ENCODE data around the gene HSF5. TPM values are rescaled to one million over a fixed set of nuclear protein-coding genes. Genes with fewer than 3 reads are reported as not detected.

The HSF5 gene, protein sequence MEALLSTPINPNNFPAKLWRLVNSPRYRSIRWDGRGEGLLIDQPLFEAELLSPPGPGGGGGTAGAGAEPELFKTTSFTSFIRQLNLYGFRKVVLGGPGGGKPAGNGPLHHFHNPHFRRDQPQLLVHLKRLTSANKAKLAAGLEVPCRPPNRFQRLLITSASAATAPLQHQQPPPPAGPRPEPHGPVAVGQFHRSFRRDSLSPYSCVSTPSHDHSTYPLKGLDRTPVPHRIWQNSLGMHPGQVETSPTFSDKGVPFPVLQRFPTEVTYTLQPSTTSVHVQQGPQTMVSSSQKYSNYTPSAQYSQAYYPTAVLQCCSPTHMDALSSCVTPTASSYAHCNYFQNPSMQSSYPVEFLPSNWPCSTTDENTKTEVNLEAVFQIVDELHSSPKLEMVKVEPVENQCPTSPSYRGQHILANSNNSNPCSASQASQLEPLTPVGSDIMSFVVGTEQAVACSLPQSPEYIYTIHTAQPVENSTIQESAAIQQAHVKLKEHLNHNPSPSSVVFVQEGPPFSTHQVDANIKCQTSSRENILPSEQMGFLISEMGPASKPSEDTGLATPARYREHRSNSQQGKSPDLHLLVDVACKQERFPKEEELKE
- total RNA-seq (2014; rRNA removed; shearing (Covaris generic)) = not detected in 2 replicates

DNA sequence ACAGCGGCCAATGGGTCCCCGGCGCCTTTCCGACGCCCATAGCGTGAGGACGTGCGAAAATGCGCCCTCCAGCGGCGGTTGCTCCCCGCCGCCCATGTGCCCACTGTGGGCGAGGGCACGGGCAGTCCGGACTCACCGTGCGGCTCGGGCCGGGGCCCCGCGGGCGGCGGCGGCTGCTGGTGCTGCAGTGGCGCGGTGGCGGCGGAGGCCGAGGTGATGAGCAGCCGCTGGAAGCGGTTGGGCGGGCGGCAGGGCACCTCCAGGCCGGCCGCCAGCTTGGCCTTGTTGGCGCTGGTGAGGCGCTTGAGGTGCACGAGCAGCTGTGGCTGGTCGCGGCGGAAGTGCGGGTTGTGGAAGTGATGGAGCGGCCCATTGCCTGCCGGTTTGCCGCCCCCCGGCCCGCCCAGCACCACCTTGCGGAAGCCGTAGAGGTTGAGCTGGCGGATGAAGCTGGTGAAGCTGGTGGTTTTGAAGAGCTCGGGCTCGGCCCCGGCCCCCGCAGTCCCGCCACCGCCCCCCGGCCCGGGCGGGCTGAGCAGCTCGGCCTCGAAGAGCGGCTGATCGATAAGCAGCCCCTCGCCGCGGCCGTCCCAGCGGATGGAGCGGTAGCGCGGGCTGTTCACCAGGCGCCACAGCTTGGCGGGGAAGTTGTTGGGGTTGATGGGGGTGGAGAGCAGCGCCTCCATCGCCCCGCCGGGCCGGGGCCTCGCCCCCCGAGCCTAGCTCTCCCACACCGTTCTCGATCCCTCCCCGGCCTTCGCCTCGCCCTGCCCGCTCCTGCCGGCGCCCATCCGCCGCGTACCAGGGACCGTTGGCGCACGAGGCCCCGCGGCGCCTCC, at the start of gene HSF5:
HSF5 (minus strand) TSS at position 820 of the 839 bp plus-strand sequence; CDS start at position 686, 134 bp downstream.
- DNase-seq (ENCODE audit: low spot score) = no peak

DNA sequence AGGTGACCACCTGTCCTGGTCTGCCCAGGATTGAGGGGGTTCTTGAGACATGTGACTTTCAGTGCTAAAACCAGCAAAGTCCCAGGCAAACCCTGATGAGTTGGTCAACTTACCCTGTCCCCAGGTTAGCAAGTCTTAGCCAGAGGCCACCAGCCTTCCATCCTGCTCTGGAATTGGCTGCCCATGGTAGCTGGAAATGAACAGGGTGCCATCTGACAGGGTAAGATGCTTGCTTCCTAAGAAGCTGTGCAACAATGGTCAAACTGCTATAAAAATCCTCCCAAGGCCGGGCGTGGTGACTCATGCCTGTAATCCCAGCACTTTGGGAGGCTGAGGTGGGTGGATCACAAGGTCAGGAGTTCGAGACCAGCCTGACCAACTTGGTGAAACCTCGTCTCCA, 49.1 kb upstream of the HSF5 start:
- DNase-seq (ENCODE audit: low spot score) = no peak

DNA sequence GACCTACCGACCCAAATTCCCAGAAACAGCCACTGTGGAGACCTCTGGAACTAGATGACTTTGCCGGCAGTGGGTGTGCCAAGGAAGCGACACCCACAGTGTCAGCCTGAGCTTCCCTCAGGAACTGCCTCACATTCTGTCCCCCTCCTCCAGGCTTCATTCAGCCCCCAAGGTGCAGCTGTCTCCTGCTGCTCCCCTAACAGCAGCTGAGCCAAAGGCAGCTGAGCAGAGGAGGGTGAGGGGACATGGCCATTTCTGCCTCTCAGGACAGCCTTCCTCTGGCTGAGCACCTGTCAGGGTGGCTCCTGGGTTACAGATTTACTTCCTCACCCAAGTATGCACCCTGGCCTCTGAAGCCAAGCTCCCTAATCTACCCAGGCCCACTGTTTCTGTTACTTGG, 48.3 kb upstream of the HSF5 start:
- no peak for DNase-seq (ENCODE audit: low spot score)

DNA sequence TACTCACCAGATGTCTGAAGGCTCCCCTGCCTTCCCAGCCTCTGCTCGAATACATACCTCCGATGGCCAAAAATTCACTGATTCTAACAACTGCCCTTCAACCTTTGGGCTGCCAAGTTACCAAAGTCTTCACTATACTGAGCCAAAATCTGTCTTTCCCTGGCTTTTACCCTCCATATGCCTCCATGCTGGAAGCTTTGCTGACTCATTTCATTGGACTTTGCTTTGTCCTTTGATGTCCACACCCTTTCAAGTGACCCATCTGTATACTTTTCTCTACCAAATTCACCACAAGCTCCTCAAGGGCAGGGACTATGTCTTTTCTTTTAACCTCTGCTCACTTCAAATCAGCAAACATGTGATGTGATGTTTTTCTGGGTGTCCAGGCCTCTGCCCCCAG, 47.2 kb upstream of the HSF5 start:
- no peak for DNase-seq (ENCODE audit: low spot score)

DNA sequence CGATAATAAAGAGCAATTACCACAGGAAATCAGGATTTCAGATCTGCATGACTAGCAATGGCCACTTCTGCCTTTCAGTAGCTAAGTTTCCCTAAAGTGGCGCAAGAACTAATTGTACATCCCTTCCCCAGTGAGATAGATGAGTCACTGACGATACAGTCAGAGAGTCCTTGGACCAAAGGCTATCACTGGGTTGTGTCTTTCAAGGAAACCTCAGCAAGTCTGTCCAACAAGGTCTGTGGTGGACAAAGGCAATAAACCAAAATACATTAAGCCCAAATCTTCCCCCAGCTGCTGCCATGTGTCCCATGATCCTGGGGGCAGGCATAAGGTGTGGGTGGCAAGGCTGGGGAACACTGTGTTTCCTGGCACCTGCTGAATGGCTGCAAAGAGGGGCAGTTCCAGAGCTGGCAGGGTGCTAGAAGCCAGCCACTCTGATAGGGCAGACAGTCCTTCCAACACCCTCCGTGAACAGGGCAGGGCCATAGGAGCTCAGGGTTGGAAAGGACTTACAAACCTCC, 46.8 kb upstream of the HSF5 start:
- DNase-seq (ENCODE audit: low spot score) = no peak

DNA sequence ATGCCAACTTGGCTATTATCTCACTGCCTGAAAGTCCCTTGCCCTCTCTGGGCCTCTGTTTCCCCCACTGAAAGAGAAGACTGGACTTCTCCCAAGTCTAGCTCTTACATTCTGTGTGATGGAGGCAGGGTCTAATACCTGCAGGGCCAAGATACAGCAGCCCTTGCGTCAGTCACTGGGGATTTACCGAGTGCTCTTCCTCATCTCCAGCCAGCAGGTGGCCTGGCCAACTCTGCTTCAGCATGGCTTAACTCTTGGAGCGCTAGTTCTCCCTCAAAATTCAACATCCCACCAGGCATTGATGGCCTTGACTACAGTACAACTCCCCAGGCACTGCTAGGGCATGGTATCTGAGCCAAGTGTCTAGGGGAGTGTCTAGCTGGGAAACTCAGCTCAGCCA, 46.1 kb upstream of the HSF5 start:
- DNase-seq (ENCODE audit: low spot score) = no peak

DNA sequence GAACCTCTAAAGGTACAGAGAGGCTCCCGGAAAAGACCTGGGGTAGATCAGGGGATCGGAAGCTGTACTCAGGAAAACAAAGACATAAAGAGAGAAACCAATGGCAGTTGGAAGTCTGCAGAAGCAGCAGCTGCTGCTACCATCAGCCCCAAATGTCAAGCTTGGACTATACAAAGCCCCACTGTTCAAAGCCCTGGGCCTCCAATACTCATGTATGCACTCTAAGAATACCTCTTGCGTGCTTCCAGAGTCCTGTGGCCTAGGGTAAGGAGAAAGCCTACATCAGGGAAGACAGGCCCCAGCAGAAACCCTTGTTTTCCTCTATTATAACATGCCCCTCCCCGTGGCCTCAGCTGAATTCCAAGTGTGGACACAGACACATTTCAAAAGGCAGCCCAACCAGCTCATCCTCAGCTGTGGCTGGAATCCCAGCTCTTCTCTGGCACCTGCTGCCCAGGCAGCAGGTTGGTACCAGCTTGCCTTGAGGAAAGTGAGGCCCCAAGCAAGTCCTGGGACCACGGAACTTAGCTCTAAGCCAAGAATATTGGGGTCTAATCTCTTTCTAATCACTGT, 45.5 kb upstream of the HSF5 start:
- no peak for DNase-seq (ENCODE audit: low spot score)

DNA sequence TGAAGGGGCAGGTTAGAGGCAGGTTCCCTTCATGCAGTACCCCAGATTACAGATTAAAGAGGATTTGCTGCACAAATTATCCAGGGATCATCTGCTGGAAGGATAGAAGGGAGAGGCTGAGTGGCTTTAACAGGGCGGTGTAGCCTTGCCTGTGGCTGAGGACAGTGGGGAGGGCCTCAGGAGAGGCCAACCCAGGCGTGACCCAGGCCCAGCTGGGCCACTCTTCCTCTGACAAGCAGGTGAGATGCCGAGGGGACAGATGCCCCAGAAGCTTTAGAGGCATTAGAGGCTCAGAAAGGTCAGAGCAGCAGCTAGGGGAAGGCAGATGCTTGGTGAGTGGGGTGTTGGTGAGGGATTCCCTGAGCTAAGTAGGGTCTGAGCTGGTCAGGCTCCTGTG, 44.3 kb upstream of the HSF5 start:
- no peak for DNase-seq (ENCODE audit: low spot score)

DNA sequence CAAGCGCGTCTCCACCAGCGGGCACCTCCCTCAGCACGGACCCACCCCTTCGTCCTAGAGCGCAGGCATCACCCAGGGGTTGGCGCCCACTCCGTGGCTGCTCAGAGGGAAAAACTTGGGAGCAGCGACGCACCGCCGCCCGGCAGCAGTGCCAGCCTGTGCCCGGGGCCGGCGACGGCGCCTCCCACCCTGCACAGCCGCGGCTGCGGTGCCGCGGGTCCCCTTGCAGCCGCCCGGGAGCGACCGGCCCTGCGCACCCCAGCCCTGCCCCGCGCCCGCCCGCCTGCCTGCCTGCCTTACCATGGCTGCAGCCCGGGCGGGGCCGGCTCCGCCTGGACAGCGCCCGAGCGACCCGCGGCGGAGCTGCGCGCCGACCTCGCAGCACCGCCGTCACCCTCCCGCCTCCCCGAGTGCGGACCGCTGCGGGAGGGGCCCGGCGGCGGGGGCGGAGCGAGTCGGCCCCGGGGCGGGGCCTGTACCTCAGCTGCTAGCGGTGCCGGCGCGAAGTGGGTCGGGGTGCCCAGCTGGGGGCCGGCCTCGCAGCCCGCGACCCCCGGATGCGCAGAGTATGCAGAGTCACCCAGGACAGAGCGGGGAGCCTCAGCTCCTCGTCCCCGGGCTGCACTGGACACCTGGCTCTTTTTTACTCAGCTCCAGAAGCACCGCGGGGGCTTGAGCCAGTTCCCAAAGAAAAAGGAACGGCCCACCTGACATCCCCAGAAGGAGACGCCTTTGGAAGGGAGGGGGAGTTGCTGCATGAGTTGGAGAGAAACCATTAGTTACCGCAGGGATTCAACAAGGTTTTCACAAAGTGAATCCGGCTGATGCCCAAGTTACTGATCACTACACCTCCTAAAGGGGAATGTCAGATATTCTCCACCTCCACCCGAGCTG, 43.7 kb upstream of the HSF5 start:
- no peak for DNase-seq (ENCODE audit: low spot score)

DNA sequence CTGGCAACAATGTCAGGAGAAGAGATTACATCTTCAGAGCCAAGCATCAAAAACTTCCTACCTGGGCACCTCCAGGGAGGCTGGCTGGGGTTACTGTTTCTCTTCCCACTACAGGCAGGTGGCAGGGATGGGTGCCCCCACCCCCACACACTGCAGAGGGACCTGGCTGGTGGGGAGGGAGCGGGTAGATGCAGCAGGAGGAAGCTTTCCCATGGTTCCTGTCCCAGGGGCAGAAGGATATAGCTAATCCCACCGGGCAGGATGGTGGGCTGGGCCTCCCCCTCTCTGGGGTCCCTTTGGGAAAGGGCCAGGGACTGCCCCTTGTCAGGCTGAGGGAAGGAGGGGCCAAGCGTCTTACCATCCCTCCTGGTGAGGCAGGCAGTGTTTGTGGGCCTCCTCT, 42.9 kb upstream of the HSF5 start:
- no peak for DNase-seq (ENCODE audit: low spot score)

DNA sequence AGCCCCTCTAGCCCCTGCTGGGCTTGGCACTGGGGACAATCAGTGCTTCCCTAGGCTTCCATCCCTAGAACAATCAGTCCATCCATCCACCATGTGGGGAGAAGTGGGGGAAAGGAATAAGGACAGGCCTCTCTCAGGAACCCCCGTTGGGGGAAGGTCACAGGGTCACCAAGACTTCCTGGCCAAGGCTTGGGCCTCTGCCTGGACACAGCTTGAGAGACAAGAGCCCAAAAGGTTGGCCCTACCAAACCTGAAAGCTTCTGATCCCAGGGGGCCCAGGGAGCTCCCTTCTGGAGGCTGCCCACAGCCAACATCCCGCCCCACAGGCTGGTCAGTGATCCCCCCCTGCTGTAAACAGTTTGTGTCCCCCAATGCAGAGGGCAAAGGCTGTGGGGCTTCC, 42.4 kb upstream of the HSF5 start:
- DNase-seq (ENCODE audit: low spot score) = no peak

DNA sequence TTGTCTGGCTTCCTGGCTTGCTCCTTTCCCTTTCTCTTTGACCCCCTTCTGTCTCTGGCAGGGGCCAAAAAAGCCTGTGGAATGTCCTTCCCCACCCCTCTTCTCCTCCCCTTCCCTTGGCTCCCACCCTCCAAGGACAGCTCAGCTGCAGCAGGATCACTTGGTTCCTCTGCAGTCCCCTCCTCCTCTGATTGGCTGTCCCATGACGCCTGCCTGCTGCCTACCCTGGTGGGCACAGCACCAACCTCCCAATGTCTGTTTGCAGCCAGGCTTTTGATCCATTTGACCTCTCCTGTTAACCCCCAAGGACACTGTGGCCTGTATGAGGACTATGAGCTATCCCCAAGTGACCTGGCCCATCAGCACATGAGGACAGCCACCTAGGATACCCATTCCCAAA, 41.1 kb upstream of the HSF5 start:
- DNase-seq (ENCODE audit: low spot score) = no peak

DNA sequence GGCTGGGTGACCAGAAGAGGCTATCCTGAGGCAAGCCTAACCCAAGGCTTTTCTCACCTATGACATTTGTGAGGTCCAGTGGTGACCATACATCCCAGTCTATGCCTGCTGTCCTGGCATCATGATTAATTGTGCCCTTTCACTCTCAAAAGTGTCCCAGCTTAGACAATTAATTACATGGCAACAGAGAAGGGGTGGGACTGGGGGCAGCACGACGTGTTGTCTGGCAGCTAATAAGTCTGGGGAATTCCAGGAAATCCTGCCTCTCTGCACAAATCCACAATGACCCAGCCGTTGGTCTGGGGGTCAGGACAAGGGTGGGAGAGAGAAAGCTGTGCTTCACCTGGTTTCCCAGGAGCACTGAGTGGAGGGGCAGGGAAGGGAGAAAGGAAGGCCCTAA, 40.2 kb upstream of the HSF5 start:
- no peak for DNase-seq (ENCODE audit: low spot score)

DNA sequence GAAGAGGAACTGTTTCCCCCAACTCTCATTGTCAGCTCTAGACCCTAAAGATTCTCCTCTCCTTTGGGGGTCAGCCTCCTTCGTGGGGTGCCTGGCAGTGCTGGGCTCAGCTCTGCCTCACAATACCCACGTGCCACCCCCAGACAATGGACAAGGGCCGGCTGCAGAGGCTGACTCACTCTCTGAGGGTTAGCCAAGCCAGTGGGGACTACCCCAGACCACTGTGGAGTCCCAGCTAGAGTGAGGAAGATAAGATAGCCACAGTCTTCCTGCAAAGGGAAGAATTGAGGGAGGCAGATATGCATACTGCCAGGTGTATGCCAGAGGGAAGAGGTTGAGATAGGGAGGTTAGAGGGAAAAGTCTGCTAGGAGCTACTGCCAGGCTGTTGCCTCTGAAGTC, 39.7 kb upstream of the HSF5 start:
- DNase-seq (ENCODE audit: low spot score) = no peak

DNA sequence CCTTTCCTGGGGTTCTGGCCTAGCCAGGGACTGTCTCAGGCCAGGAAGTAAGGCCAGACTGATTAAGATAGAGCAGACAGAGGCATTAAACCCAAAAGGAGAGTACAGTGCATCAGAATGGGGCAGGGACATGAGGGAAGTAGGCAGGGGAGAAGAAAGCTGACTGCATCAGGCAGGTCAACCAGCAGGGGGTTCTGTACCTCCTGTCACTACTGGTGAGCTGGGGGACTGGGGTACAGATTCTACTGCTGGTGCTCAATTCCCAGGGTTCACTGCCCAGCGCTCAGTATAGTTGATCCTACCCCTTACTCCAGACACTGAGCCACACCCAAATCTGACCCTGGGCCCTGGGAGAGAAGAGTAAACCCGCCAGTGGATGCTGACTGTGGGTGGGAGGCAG, 39.1 kb upstream of the HSF5 start:
- DNase-seq (ENCODE audit: low spot score) = no peak

DNA sequence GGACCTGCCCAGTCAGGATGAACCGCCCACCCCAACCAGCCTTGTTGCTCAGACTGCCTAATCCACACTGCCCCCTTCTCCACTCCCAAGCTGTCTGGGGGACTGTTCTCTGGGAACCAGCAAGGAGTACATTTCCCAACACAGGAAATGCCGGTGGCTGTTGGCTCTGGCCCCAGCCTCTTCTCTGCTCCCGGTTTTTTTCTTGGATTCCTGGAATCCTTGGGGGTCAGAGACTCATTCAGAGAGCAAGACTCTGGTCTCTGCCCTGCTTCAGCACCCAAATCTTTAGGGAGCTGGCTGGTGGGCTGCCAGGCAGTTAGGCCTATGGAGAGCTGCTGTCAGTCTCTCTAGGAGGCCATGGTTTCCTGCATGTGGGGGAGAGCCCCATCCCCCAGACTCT, 37.0 kb upstream of the HSF5 start:
- DNase-seq (ENCODE audit: low spot score) = peak; percentile 81

DNA sequence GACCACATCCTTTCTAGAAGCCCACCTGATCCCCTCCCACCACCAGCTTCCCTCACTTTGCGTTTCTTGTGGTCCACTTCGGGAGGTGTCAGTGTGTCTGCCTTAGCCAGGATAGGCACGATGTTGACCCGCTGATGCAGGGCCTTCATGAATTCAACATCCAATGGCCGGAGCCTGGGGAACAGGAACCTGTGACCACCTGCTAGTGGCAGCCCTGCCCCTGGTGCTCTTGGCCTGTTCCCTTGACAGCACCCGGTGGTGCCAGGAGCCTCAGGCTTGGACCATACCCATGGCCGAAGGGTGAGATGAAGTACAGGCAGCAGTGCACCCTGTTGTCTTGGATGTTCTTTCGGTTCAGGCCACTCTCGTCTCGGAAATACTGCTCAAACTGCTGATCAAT, 33.5 kb upstream of the HSF5 start:
- no peak for DNase-seq (ENCODE audit: low spot score)

DNA sequence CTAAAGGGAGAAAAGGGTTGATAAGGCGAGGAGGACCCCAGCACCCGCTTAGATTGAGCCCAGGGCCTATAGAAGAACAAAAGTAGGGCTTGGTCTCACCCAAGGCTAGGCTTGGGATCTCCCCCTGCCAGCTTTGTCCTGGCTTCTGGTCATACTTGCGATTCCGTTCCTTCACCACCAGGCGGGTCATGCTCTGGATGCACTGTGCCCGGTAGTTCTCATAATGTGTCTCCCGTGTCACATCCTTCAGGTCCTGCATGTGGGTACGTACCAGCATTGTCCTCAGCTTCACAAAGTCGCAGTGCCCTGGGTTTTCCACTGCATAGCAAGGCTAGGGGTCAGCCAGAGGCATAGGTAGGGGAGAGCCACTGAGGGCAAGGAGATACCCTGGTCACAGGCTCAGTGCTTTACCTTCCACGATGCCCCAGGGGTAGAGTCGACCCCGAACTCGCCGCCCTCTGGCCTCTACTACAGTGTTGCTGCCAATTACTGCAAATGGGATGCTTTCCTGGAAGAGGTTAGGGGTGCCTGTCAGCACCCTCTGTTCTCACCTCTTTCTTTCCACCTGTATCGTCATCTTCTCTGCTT, 32.7 kb upstream of the HSF5 start:
- peak; percentile 63 for DNase-seq (ENCODE audit: low spot score)

DNA sequence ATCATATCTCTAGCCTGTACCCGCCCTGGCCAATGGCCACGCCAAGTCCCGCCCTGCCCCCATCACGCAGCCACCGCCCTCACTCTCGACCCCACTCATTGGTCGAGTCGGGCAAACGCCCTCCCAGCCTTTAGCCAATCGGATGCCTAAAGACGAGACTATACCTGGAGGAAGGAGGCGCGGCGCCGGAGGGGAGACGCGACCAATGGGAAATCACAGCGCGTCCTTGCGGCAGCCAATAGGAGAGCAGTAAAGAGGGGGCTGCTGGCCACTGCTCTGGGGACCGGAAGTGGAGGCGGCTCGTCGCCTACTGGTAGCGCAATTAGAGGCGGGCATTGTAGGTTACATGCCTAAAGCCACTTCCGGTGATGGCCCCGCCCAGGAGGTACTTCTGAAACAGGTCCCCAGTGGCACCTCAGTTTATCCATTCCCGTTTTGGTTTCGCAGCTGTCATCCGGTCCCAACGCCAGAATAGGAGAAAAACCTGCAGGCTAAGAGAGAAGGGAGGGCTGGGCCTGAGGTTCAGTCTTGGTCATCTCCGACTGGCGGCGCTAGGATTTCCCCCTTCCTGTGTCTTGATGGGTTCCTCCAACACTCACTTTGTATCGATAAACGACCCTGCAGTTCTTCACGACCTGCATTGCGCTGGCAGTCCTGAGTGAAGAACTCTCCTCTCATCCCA, 29.9 kb upstream of the HSF5 start:
- DNase-seq (ENCODE audit: low spot score) = peak; percentile 100

DNA sequence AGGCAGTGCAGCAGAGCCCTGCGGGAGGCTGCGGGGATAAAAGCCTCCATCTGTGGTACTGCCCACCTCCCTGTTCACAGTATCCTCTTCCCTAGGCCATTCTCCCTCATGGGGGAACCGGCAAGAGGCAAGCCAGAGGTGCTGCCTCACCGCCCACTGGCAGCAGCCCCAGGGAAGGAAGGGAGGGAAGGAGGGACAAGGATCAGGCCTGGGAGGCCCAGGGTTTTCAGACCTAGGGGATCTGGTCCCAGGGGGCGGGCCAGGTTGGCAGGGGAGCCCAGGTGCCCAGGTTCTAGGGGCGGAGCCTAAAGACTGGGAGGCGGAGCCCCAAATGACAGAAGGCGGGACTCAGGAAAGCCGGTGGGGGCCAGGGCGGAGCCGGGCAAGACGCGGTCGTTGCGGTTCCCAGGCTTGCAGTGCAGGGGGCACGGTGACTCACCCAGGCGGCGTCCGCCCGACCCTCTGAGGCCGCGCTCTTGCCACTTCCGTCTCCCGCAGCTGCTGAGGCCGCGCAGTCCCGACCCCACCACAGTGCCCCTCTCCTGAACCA, 29.2 kb upstream of the HSF5 start:
- no peak for DNase-seq (ENCODE audit: low spot score)

Measured in H4 (cell line).